Panc1 (cell line): ENCODE data around the gene TNFRSF21. TPM values are rescaled to one million over a fixed set of nuclear protein-coding genes. Genes with fewer than 3 reads are reported as not detected.

ENCODE experiments used
- ATAC-seq: fragments of 200-7000 bp; cut with Tn5 transposase; 2 replicates; pipeline ENCODE4 v1.9.1; 2020; ENCODE audit warnings: mild to moderate bottlenecking, moderate library complexity
- BruUV-seq: library from RNA; stranded (reverse); fragments of 400-500 nt; replicated peaks from 2 replicates; lab custom pipeline; 2021; lab: Mats Ljungman, UMichigan
- CTCF ChIA-PET: fragments of 300-600 bp; sonication (Branson Sonifier 250); formaldehyde crosslinking; loops from one replicate; lab custom pipeline; 2022; ENCODE audit warnings: antibody characterized with exemption; lab: Charles Lee
- POLR2A ChIA-PET: fragments of 300-600 bp; sonication (Branson Sonifier 250); formaldehyde crosslinking; loops from one replicate; lab custom pipeline; 2022; ENCODE audit warnings: antibody characterized with exemption; lab: Charles Lee
- DNase-seq: peaks from one replicate; pipeline ENCODE4 v3.0.0-alpha.2; 2010; ENCODE audit warnings: low read depth, low spot score
- H3K27ac ChIP-seq: 2 replicates; pipeline ENCODE4 v1.5.1; 2011; ENCODE audit warnings: mild to moderate bottlenecking, low read length, inconsistent platforms
- H3K27me3 ChIP-seq: fragments of 200-500 bp; sonication (Bioruptor generic); 2 replicates; pipeline ENCODE4 v1.6.0; 2014; ENCODE audit warnings: low read length, inconsistent platforms; ENCODE audit not compliant: control insufficient read depth, insufficient read depth
- H3K36me3 ChIP-seq: fragments of 200-500 bp; sonication (Bioruptor generic); 2 replicates; pipeline ENCODE4 v1.5.1; 2014; ENCODE audit warnings: inconsistent platforms, mild to moderate bottlenecking, low read length, moderate library complexity; ENCODE audit not compliant: control insufficient read depth, insufficient read depth
- H3K4me1 ChIP-seq: 2 replicates; pipeline ENCODE4 v1.5.1; 2011; ENCODE audit warnings: inconsistent platforms, mild to moderate bottlenecking, low read length, moderate library complexity; ENCODE audit not compliant: control insufficient read depth, insufficient read depth
- H3K4me3 ChIP-seq, 2 experiments: 2 replicates each; pipeline ENCODE4 v1.5.1; 2011 to 2012; ENCODE audit warnings: low read depth in 2 of 2, low read length in 2 of 2, mild to moderate bottlenecking in 2 of 2, inconsistent platforms in 1 of 2, moderate library complexity in 1 of 2
- H3K9me3 ChIP-seq: fragments of 200-500 bp; sonication (Bioruptor generic); 2 replicates; pipeline ENCODE4 v1.5.1; 2014; ENCODE audit warnings: low read depth, mild to moderate bottlenecking, inconsistent platforms, low read length, moderate library complexity; ENCODE audit not compliant: control insufficient read depth, insufficient read depth
- POLR2AphosphoS5 ChIP-seq: IDR thresholded peaks from 2 replicates; pipeline ENCODE4 v1.6.1; 2012; ENCODE audit warnings: mild to moderate bottlenecking, low read depth, low read length, moderate library complexity
- SIN3A ChIP-seq: IDR thresholded peaks from 2 replicates; pipeline ENCODE4 v1.6.1; 2012; ENCODE audit warnings: low read depth, mild to moderate bottlenecking, low read length, moderate library complexity, borderline replicate concordance; ENCODE audit not compliant: insufficient read depth
- TCF7L2 ChIP-seq: IDR thresholded peaks from 2 replicates; pipeline ENCODE4 v1.6.1; 2011; ENCODE audit warnings: mild to moderate bottlenecking, low read depth, low read length, inconsistent platforms
- in situ Hi-C: cut with HindIII; loops from 2 replicates; pipeline ENCODE4 v1.10.0; 2016; ENCODE audit warnings: low sequenced_read_pairs, low pct_unique_long_range_greater_than_20kb
- intact Hi-C: fragments of 100-400 bp; cut with micrococcal nuclease; formaldehyde crosslinking; loops from one replicate; pipeline ENCODE4 v1.10.0; 2022; ENCODE audit not compliant: unreplicated experiment
- total RNA-seq: library from RNA; stranded (reverse); gene quantifications from one replicate; pipeline ENCODE4 v1.2.1, GENCODE V29; 2021; ENCODE audit not compliant: unreplicated experiment
- TF ChIP-seq, protein P1 (sequence below), 2 experiments: IDR thresholded peaks; 2 replicates each; pipeline ENCODE4 v1.6.1; 2011 to 2012; ENCODE audit warnings: low read depth in 2 of 2, control low read depth in 1 of 2, low read length in 1 of 2, mild to moderate bottlenecking in 1 of 2, moderate library complexity in 1 of 2; ENCODE audit not compliant: insufficient read depth in 1 of 2
- TF ChIP-seq, protein P2 (sequence below): fragments of 450-650 bp; IDR thresholded peaks from 2 replicates; pipeline ENCODE4 v1.5.1; 2017; ENCODE audit warnings: mild to moderate bottlenecking

Gene TNFRSF21
- total RNA-seq, 1 experiment from 2014 or later: 76.0 TPM

DNA sequence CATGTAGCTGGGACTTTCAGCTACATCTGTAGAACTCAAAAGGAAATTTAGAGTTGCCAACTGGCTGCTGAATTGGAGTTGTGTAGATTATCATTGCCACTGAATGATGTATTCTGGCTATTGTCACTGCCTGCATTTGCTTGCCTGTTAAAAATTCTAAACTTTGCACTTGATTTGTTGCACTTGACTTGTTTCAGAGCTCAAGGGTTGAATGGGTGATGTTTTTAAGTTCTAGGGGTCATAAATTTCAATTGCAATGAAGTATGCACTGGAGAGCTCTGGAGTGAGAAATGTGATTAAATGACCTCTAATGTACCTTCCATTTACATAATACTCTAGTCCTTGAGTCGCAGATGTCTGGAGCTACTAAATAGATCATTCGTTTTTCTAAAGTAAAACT, 102.4 kb downstream of the TNFRSF21 start:
- Histone ChIP-seq H3K4me3 (no peak overlapping the region), H3K27ac (no peak overlapping the region), H3K27me3 (no peaks in the 10 kb centered on the region), H3K4me1 (no peaks in the 10 kb centered on the region), H3K9me3 (no peaks in the 10 kb centered on the region), H3K36me3 (no peaks in the 10 kb centered on the region)
- in situ Hi-C loops (no loop called here), intact Hi-C loops (no loop called here)
- CTCF ChIA-PET: no interaction called here
- no peak for ATAC-seq
- BruUV-seq: no TSS peak
- DNase-seq: no peak
- POLR2A ChIA-PET: no interaction called here
- TF ChIP-seq TCF7L2: no peak
- TF ChIP-seq, protein P1, sequence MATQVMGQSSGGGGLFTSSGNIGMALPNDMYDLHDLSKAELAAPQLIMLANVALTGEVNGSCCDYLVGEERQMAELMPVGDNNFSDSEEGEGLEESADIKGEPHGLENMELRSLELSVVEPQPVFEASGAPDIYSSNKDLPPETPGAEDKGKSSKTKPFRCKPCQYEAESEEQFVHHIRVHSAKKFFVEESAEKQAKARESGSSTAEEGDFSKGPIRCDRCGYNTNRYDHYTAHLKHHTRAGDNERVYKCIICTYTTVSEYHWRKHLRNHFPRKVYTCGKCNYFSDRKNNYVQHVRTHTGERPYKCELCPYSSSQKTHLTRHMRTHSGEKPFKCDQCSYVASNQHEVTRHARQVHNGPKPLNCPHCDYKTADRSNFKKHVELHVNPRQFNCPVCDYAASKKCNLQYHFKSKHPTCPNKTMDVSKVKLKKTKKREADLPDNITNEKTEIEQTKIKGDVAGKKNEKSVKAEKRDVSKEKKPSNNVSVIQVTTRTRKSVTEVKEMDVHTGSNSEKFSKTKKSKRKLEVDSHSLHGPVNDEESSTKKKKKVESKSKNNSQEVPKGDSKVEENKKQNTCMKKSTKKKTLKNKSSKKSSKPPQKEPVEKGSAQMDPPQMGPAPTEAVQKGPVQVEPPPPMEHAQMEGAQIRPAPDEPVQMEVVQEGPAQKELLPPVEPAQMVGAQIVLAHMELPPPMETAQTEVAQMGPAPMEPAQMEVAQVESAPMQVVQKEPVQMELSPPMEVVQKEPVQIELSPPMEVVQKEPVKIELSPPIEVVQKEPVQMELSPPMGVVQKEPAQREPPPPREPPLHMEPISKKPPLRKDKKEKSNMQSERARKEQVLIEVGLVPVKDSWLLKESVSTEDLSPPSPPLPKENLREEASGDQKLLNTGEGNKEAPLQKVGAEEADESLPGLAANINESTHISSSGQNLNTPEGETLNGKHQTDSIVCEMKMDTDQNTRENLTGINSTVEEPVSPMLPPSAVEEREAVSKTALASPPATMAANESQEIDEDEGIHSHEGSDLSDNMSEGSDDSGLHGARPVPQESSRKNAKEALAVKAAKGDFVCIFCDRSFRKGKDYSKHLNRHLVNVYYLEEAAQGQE (IDR thresholded peaks at IDR 0.05; ENCODE audit: insufficient read depth in 1 of 2, low read depth in 2 of 2, low read length in 1 of 2): no peak
- TF ChIP-seq SIN3A: no peak
- TF ChIP-seq POLR2AphosphoS5: no peak
- TF ChIP-seq, protein P2, sequence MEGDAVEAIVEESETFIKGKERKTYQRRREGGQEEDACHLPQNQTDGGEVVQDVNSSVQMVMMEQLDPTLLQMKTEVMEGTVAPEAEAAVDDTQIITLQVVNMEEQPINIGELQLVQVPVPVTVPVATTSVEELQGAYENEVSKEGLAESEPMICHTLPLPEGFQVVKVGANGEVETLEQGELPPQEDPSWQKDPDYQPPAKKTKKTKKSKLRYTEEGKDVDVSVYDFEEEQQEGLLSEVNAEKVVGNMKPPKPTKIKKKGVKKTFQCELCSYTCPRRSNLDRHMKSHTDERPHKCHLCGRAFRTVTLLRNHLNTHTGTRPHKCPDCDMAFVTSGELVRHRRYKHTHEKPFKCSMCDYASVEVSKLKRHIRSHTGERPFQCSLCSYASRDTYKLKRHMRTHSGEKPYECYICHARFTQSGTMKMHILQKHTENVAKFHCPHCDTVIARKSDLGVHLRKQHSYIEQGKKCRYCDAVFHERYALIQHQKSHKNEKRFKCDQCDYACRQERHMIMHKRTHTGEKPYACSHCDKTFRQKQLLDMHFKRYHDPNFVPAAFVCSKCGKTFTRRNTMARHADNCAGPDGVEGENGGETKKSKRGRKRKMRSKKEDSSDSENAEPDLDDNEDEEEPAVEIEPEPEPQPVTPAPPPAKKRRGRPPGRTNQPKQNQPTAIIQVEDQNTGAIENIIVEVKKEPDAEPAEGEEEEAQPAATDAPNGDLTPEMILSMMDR: no peak

DNA sequence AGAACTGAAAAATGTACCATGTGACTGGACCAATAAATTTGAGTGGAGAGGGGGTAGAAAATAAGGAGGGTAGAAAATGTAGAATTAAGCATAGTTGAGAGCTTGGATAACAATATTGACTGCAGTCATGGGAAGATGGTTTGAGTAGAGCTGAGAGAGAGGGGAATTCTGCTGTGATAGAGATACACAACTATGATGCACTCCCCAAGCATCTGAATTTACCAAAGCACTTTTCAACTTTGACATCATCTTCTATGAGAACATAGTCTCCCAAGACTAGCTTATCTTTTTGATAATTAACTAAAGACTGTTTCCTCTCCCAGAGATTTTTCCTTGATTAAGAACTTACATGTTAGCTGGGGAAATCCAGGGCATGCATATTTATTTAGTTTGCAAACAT, 103.1 kb downstream of the TNFRSF21 start:
- CTCF ChIA-PET: no interaction called here

More for the DNA sequence above, 103.1 kb downstream of the TNFRSF21 start:
- H3K27ac ChIP-seq: no peak overlapping the region
- no peak overlapping the region for H3K4me3 ChIP-seq
- no peak for TF ChIP-seq SIN3A
- TF ChIP-seq, protein P2: no peak
- TF ChIP-seq, protein P1 (IDR thresholded peaks at IDR 0.05; ENCODE audit: insufficient read depth in 1 of 2, low read depth in 2 of 2, low read length in 1 of 2): no peak
- TF ChIP-seq TCF7L2: no peak
- no peak for TF ChIP-seq POLR2AphosphoS5
- no peaks in the 10 kb centered on the region for H3K4me1 ChIP-seq
- ATAC-seq (peak; percentile 63; the same call in 1 of the 2 replicates), DNase-seq (no peak)
- intact Hi-C loops: no loop called here
- in situ Hi-C loops: no loop called here
- H3K36me3 ChIP-seq: no peaks in the 10 kb centered on the region
- POLR2A ChIA-PET: no interaction called here
- no TSS peak for BruUV-seq
- H3K9me3 ChIP-seq: no peaks in the 10 kb centered on the region
- H3K27me3 ChIP-seq: no peaks in the 10 kb centered on the region
